Fibroblast of skin of left biceps (primary cell): ENCODE results near the gene KRTCAP3.

Source experiments
- DNase-seq, 2 experiments: peaks; one replicate each; pipeline ENCODE4 v3.0.0-alpha.2; 2013; ENCODE audit warnings: low read depth in 2 of 2

KRTCAP3 gene

GRCh38 chr2:27441226-27441926 is 805 bp upstream of the KRTCAP3 start:
- DNase-seq, result no peak

- DNase-seq, result no peak
Observed at GRCh38 chr2:27442920-27443282, 720 bp downstream of the KRTCAP3 start.

GRCh38 chr2:27445155-27445554 is 3.0 kb downstream of the KRTCAP3 start:
- DNase-seq, result no peak

GRCh38 chr2:27445615-27446014 is 3.4 kb downstream of the KRTCAP3 start:
- DNase-seq, result no peak

- DNase-seq, result no peak
Observed at GRCh38 chr2:27446057-27446456, 3.9 kb downstream of the KRTCAP3 start.

- DNase-seq, result no peak
Observed at GRCh38 chr2:27448381-27448780, 6.2 kb downstream of the KRTCAP3 start.

GRCh38 chr2:27451095-27451494 is 8.9 kb downstream of the KRTCAP3 start:
- DNase-seq, result no peak

- no peak for DNase-seq
Observed at GRCh38 chr2:27453968-27454367, 11.8 kb downstream of the KRTCAP3 start.

GRCh38 chr2:27461118-27461517 is 18.9 kb downstream of the KRTCAP3 start:
- no peak for DNase-seq

- no peak for DNase-seq
Observed at GRCh38 chr2:27464443-27464842, 22.3 kb downstream of the KRTCAP3 start.

GRCh38 chr2:27471961-27472360 is 29.8 kb downstream of the KRTCAP3 start:
- DNase-seq, result no peak

GRCh38 chr2:27485496-27485895 is 43.3 kb downstream of the KRTCAP3 start:
- DNase-seq, result no peak

GRCh38 chr2:27489118-27489497 is 46.9 kb downstream of the KRTCAP3 start:
- no peak for DNase-seq

GRCh38 chr2:27489498-27490397 is 47.6 kb downstream of the KRTCAP3 start, which contains the start of gene IFT172:
TSS of gene IFT172 (minus strand) at chr2:27489743. CDS start at chr2:27489653, 90 bp downstream.
- peak; percentile 88 for DNase-seq

GRCh38 chr2:27492557-27492956 is 50.4 kb downstream of the KRTCAP3 start:
- no peak for DNase-seq

GRCh38 chr2:27493948-27494283 is 51.7 kb downstream of the KRTCAP3 start:
- DNase-seq, result no peak
